HG03378 (cell line): ENCODE measurements around the gene CLCN6.

Experiments
- ATAC-seq: cut with Tn5 transposase; IDR thresholded peaks from one replicate; pipeline ENCODE4 v1.9.1; 2021; ENCODE audit warnings: mild to moderate bottlenecking, moderate library complexity; ENCODE audit not compliant: unreplicated experiment

Gene CLCN6, protein sequence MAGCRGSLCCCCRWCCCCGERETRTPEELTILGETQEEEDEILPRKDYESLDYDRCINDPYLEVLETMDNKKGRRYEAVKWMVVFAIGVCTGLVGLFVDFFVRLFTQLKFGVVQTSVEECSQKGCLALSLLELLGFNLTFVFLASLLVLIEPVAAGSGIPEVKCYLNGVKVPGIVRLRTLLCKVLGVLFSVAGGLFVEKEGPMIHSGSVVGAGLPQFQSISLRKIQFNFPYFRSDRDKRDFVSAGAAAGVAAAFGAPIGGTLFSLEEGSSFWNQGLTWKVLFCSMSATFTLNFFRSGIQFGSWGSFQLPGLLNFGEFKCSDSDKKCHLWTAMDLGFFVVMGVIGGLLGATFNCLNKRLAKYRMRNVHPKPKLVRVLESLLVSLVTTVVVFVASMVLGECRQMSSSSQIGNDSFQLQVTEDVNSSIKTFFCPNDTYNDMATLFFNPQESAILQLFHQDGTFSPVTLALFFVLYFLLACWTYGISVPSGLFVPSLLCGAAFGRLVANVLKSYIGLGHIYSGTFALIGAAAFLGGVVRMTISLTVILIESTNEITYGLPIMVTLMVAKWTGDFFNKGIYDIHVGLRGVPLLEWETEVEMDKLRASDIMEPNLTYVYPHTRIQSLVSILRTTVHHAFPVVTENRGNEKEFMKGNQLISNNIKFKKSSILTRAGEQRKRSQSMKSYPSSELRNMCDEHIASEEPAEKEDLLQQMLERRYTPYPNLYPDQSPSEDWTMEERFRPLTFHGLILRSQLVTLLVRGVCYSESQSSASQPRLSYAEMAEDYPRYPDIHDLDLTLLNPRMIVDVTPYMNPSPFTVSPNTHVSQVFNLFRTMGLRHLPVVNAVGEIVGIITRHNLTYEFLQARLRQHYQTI

GRCh38 chr1:11805422-11806306 is at the start of gene CLCN6, which contains the start of gene MTHFR:
Gene CLCN6 (plus strand): TSS chr1:11806191. CDS start chr1:11806263, 72 bp downstream.
Gene MTHFR (minus strand): TSS chr1:11805964. CDS start chr1:11803116, 2,848 bp downstream.
- peak; percentile 73 for ATAC-seq

GRCh38 chr1:11757047-11757446 is 48.9 kb upstream of the CLCN6 start:
- ATAC-seq: no peak

DNA sequence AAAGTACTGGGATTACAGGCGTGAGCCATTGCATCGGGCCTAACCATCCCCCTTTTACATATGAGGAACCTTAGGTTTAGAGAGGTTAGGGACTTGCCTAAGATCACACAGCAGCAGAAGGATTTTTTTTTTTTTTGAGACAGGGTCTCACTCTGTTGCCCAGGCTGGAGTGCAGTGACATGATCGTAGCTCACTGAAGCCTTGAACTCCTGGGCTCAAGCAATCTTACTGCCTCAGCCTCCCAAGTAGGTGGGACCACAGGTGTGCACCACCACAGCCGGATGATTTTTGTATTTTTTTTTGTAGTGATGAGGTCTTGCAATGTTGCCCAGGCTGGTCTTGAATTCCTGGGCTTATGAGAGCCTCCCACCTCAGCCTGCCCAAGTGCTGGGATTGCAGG is 46.2 kb upstream of the CLCN6 start:
- ATAC-seq: no peak

DNA sequence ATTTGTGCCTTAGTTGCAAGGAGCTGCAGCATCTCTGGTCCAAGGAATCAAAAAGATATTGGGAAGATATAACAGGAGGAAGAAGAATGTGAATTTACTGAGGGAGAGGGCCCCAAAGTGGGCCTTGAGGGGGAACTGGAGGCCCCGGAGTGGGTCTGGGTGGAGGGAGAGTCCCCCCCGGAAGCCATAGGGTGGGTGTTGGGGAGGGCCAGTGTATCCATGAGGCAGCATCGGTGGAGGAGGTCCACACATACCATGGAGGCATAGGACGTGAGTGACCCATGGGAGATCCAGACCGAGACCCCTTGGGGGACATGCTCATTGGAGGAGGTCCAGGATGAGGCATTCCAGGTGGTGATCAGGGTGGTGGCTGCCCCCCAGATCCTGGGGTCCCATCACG is 44.7 kb upstream of the CLCN6 start:
- ATAC-seq: no peak

DNA sequence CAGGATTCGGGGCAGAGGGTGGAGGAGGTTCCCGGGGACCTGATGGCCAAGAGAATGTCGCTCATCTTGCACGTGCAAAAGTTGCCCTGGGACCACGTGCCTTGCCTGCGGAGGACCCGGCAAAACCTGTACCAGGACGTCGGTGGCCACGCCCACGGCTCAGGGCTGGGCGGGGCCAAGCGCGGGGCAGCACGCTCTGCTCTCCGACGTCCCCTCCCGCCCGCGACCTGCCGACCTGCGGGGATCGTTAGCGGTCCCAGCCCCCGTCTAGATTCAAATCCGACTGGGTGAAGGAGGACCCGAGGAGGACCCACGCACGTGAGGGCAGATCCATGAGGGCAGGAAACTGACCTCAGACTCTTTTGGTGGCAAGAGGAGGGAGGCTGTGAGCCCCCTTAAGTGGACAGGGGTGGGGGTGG is 44.0 kb upstream of the CLCN6 start, which contains the start of gene C1orf167:
Gene C1orf167, plus strand, starts transcription at position 206 of the 419 bp plus-strand sequence. CDS start 2,208 bp downstream, outside the sequence.
- no peak for ATAC-seq

DNA sequence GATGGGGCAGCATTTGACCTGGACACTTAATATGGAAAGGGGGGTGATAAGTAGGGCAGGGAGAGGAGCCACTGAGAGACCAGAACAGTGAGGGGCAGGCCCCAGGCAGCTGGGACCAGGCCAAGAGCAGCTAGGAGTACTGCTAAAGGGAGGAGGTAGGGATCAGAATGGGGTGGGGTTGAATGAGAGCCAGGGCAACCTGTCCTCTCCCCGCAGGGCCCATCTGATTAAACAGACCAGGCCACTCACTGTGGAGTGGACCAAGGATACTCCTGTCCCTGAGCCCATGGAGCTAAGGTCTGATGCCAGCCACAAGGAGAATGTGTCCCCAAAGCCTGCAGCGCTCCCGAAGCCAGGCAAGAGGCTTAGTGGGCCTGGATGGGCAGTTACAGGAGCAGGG is 41.9 kb upstream of the CLCN6 start:
- no peak for ATAC-seq

DNA sequence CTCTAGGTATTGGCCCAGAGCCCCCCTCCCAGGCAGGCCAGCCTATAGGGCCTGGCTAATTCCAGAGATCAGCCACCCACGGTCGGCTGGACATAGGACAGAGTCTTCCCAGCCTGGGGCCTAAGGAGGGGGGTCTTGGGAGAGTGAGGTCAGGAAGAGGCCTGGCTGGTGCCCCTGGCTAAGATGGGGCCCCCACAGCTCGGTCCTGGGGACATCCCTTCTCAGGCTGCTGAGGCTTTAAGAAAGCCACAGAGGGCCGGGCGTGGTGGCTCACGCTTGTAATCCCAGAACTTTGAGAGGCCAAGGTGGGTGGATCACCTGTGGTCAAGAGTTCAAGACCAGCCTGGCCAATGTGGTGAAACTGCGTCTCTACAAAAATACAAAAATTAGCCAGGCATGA is 41.5 kb upstream of the CLCN6 start:
- ATAC-seq: no peak

GRCh38 chr1:11765661-11766428 is 40.1 kb upstream of the CLCN6 start:
- ATAC-seq: no peak

GRCh38 chr1:11766429-11766776 is 39.6 kb upstream of the CLCN6 start:
- ATAC-seq: no peak

DNA sequence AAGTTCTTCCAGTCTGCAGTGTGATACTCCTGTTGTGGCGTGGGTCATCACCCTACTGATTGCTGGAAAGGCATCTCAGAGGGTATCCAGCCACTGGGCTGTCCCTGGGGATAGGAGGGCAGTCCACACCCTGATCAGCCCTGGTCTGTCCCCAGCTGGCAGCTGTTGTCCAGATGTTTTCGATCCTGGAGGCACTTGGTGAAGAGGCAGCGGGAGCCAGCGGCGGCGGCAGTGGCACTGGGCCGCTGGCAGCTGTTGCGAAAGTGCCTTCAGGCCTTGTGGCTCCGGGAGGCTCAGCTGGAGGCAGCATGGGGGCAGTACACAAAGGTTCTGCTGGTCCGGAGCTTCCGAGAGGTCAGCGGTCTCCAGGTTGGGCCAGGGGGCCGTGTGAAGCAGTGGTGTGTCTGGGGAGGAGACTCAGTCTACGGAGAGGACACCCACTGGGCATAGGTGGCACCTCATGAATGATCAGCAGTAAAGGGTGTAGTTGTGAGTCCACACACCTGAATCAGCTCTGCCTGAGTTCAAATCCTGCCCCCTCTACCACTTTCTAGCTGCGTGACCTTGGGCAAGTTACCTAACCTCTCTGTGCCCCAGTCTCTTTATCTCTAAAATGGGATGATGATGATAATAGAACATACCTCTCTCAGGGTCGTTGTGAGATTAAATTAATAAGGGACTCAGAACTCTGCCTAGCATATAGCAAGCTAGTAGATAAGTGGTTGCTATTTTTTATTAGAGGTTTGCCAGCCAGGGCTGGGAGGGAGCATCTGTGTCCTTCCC is 37.9 kb upstream of the CLCN6 start:
- no peak for ATAC-seq

DNA sequence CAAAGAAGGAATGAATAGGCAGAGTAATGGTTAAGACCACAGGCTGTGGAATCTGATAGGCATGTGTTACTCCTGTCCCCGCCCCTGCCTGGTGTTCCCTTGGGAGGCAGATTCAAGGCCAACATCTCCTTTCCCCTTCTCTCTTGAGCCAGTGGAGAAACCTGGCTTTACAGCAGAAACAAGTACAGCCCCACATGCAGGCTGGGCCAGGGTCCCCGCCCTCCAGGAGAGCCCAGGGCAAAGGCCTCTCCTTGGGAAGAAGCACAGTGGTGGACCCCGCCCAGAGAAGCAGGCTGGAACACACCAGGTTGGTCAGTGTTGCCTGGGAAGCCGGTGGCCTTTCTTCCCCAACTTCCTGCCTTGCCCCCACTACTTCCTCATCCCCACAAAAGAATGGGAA is 37.2 kb upstream of the CLCN6 start:
- no peak for ATAC-seq

- ATAC-seq: no peak
Observed at GRCh38 chr1:11769274-11769673, 36.7 kb upstream of the CLCN6 start.

DNA sequence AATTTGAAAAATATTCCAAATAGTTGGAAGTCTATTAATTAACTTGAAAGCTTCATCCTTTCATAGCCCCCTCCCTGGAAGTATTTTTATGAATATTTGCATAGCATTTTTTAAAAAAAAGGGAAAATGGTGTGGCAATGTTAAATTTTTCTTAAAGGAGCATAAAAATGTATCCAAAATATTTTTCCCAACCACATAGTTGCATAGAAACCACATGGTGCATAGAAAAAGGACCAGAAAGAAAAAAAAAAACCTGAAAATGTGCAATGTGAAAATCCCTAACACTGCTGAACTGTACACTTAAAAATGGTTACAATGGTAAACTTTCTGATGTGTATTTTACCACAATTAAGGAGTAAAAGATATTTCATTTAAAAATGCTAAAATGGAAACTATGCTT is 36.0 kb upstream of the CLCN6 start:
- no peak for ATAC-seq

DNA sequence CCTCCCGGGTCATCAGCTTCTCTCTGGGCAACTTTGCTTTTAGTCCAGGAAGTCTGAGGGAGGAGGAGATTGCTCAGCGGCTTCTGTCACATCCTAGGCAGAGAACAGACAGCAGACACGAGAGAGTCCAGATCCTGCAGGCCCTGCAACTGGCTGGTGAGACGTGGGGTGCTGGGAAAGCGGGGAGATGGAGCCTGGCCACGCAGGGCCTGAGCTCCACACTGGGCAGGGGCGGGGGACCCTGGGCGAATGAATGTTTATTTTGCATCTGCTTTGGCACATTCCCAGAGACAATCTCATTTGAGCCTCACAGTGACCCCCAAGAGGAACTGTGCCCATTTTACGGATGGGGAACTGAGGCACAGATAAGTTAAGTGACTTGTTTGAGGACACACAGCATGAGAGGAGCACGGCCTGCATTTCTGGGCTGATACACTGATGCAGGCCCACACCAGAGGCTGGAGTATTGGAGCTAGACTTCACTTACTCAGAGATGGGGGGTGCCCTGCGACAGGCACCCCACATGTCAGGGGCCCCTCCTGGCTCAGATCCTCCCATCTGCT is 34.4 kb upstream of the CLCN6 start:
- ATAC-seq: no peak

- no peak for ATAC-seq
Observed at GRCh38 chr1:11772458-11772857, 33.5 kb upstream of the CLCN6 start.

GRCh38 chr1:11774753-11775152 is 31.2 kb upstream of the CLCN6 start:
- no peak for ATAC-seq

DNA sequence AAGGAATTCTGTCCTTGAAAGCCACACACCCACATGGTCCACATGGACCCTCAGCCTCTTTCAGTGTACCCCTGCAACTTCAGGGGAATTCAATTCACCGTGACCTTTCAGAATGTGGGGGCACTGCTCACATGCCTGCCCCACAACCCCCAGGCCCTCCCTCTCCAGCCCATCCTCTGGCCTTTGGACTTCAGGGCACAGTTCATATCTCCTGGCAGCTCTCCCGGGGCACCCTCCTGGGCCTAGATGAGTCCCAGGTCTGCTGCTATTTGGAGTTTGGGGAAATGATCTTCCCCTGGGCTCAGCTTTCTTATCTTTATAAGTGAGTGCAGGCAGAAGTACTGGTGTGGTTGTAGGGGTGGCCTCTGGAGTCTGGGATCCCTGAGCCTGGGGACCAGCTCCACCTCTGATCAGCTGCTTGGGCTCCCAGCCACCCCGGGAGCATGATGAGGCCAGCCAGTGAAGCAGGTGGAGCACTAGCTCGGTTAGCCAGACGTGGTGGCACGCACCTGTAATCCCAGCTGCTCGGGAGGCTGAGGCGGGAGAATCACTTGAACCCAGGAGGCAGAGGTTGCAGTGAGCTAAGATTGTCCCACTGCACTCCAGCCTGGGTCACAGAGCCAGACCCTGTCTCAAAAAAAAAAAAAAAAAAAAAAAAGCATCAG is 28.2 kb upstream of the CLCN6 start:
- ATAC-seq: no peak

- no peak for ATAC-seq
Observed at GRCh38 chr1:11778336-11778735, 27.7 kb upstream of the CLCN6 start.
